ENCODE data around the gene SF3B3.
"Not testable (repeated sequence)": the region's sequence is repeated elsewhere in the genome, so short reads cannot be mapped to it uniquely, and the experiment has no call there.

SF3B3 gene

GRCh38 chr16:70512456-70512855 lies 11.2 kb upstream of the SF3B3 start:
- no peak for DNase-seq

DNA sequence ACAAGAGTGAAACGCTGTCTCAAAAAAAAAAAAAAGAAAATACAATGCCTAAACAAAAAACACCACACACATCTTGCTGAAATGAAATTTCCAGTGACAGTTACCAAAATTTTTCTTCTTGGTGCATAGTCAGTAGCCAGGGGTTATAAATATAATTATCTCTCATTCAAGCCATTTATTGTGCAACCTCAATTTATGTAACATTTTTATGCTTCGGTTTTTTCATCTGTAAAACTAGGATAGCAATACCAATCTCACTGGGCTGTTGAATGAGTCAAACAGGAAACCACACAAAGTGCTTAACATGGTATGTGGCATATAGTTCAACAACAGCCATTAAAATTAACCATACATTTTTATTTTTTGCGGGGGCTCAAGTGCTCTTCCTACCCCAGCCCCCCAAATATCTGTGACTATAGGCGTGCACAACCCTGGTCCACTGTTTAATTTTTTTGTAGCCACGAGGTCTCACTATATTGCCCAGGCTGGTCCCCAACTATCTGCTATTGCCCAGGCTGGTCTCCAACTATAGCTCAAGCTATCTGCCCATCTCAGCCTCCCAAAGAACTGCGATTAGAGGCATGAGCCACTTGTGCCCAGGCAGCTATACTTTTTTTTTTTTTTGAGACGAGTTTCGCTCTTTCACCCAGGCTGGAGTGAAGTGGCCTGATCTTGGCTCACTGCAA lies 2.9 kb upstream of the SF3B3 start:
- no peak for DNase-seq

- DNase-seq = no peak
These were observed 1.2 kb upstream of the SF3B3 start for GRCh38 chr16:70522216-70523075.

DNA sequence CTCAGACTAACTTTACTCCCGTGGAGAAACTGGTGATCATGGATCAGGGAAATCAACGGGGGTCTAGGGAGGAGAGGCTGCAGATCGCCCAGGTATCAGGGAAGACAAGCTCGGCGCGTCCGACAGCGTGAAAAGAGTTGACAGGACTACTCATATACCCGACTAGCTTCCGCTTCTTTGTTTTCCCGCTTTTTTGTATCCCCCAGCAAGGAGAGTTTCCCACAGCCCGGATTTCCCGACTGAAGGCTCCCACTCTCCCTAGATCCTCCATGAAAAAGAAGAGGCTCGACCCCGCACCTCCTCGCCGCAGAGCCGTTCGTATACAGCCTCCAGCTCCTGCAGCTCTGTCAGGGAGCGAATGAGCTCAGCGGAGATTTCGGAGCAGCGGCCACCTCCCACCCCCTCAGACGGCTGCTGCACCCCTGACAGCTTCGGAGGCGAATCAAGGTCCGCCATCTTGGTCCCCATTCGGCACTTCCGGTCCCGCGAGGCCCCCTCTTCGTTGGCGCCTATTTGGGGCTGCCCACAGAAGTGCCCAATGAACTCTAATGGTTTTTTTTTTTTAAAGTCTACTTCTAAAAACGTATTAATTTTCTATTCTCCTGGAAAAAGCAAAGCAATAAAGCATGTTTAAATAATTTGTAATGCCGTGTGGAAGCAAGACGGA lies 407 bp upstream of the SF3B3 start, which contains the start of gene COG4:
TSS of gene COG4 (minus strand) at position 479 of the 667 bp plus-strand sequence. CDS start at position 468, 11 bp downstream.
- DNase-seq = peak; percentile 93

- not testable (repeated sequence) for DNase-seq
These were observed 796 bp downstream of the SF3B3 start for GRCh38 chr16:70524399-70524825.

DNA sequence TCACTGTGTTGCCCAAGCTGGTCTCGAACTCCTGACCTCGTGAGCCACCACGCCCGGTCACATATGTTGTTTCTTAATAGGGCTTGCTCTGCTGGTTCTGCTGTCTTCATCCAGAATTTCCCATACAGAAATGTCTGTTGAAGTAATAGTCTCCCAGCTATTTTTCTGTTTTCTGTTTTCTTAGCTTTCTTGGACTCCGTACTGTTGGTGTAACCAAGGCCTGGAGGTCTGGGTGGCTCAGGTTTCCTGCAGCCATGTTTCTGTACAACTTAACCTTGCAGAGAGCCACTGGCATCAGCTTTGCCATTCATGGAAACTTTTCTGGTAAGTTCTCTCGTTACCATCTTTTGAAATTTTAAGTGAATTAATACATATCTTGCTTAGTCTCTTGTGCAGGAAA lies 2.8 kb downstream of the SF3B3 start:
- no peak for DNase-seq

DNA sequence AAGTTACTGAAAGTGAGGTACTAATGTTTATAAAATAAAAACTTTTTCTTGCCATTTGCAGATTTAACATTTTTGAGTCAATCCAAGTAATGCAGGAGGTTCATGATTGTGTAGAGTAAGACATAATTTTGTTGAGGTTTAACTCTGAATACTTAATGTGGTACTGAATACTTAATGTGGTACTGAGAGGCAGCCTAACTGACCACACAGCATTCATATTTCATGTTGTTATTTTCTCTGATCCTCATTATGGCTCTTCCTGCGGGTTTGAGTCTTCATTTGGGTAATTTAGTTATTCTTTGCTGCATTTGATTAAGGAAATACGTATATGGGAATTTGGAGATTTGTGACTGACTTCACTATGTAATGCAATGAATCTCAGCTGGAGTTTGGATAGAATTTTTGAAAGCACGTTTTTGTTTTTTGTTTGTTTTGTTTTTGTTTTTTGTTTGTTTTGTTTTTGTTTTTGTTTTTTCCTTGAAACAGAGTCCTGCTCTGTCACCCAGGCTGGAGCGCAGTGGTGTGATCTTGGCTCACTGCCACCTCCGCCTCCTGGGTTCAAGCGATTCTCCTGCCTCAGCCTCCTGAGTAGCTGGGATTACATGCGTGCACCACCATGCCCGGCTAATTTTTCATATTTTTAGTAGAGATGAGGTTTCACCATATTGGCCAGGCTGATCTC lies 3.8 kb downstream of the SF3B3 start:
- DNase-seq = no peak

DNA sequence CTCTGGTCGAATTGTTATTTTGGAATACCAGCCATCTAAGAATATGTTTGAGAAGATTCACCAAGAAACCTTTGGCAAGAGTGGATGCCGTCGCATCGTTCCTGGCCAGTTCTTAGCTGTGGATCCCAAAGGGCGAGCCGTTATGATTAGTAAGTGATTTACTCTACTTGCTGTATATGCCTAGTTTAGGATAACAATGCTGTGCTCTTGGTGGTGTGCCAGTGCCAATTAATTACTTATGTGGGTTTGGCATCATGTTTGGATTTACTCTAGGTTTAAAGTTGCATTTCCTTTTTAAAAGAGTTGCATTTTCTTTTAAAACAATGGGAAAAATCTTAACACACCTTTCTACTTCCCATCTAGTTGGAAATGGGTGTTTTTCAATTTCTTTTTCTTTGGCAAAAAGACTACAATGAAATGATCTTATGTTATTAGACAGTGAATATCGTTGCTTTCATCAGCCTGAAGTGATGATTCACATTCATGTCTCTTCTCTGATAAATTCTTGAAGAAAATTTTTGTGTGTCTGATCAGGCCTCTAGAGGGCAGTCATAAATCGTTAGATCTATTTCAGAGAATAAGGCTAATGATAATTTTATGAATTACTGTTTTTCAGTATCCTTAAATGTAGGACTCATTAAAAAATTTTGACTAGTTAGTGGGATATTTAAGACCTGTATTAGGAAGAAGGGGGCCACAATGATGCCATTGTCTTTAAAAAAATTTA lies 5.6 kb downstream of the SF3B3 start:
- no peak for DNase-seq

DNA sequence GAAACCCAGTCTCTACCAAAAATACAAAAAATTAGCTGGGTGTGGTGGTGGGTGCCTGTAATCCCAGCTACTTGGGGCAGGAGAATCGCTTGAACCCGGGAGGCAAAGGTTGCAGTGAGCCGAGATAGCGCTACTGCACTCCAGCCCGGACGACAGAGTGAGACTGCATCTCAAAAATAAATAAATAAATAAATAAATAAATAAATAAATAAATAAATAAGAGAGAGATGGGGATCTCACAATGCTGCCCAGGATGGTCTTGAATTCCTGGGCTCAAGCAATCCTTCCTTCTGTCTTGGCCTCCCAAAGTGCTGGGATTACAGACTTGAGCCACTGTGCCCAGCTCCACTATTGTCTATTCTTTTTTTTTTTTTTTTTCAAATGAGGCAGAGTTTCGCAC lies 6.3 kb downstream of the SF3B3 start:
- not testable (repeated sequence) for DNase-seq

GRCh38 chr16:70534971-70535370 lies 11.4 kb downstream of the SF3B3 start:
- DNase-seq = no peak

GRCh38 chr16:70540994-70541393 lies 17.4 kb downstream of the SF3B3 start:
- DNase-seq = no peak

GRCh38 chr16:70544548-70544947 lies 20.9 kb downstream of the SF3B3 start:
- no peak for DNase-seq

- DNase-seq = no peak
These were observed 25.3 kb downstream of the SF3B3 start for GRCh38 chr16:70548936-70549335.

- DNase-seq = no peak
These were observed 26.5 kb downstream of the SF3B3 start for GRCh38 chr16:70550082-70550481.

DNA sequence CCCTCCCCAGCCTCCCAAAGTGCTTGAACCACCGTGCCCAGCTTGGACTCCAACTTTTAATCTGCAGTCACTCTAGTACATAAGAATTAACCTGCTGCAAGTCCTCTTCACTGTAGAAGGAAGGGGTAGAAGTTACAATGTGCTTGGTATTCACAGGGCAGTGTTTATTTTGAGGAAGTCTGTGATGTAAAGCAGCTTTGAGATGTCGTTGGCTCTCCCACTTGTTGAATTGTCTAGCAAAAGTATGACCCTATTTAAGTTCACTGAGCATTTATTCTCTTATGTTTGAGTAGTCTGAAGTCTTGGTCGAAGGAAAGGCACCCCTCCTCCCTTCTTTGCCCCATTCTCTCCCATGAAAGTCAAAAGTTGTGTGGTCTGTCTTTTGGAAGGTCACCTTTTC lies 28.2 kb downstream of the SF3B3 start:
- DNase-seq = no peak

DNA sequence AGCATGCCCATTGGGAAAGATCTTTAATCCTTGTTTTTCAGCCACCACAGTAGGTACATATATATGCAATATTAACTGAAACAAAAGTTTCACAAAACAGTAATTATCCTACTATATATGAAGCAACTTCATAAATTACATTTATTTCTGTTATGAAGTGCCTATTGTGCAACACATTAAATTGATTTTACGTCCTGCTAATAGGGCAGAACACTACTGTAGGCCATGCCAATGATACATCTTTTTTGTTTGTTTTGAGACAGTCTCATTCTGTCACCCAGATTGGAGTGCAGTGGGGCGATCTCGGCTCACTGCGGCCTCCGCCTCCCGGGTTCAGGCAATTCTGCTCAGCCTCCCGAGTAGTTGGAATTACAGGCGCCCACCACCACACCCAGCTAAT lies 29.1 kb downstream of the SF3B3 start:
- DNase-seq = no peak

DNA sequence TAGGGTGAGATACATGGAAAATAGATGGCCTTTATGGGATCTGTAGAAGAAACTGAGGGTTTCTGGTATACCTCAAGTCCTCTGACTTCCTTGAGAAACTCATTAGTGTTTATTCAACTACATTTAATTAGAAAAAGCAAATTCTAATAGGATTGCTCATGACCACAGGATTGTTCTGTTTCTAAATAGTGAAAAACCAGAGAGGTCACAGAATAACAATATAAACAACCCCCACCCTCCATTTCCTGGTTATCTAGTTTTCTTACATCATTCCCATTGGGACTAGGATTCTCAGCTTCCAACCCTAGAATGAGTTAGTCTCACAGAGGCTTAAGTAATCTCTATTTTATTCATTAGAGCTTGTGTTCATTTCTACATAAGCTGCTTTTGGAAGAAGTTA lies 30.0 kb downstream of the SF3B3 start:
- DNase-seq = no peak

- DNase-seq = no peak
These were observed 32.4 kb downstream of the SF3B3 start for GRCh38 chr16:70556063-70556462.

DNA sequence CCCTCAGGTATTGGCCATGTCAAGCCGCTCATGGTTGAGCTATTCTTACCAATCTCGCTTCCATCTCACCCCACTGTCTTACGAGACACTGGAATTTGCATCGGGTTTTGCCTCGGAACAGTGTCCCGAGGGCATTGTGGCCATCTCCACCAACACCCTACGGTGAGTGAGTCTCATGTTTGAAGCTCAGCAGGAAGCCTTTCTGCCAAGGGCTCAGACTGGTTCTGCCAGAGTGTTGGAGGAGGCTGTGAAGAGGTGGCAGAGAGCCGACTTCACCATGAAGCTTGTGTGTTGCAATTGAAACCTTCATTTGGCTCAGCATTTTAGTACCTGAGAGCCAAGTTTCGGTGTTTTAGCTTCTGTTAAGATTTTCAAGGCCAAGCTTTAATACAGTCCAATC lies 38.0 kb downstream of the SF3B3 start:
- DNase-seq = no peak

DNA sequence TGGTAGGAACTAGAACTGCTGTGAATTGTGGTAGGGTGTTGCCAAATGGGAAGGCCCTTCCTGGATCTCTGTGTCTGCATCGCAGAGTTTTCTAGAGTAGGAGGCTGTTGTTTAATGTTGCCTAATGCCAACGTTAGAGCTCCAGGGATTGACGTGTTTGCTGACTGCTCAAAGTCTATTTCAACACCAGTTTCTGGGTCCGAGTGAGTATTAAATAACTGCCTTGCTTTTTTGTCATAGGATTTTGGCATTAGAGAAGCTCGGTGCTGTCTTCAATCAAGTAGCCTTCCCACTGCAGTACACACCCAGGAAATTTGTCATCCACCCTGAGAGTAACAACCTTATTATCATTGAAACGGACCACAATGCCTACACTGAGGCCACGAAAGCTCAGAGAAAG lies 40.0 kb downstream of the SF3B3 start:
- no peak for DNase-seq

DNA sequence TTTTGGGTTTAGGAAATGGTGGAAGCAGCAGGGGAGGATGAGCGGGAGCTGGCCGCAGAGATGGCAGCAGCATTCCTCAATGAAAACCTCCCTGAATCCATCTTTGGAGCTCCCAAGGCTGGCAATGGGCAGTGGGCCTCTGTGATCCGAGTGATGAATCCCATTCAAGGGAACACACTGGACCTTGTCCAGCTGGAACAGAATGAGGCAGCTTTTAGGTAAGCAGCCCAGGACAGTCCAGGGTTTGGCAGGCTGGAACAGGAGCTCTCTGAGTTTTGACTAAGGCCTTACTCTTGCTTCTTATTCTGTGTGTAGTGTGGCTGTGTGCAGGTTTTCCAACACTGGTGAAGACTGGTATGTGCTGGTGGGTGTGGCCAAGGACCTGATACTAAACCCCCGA lies 41.4 kb downstream of the SF3B3 start:
- no peak for DNase-seq

DNA sequence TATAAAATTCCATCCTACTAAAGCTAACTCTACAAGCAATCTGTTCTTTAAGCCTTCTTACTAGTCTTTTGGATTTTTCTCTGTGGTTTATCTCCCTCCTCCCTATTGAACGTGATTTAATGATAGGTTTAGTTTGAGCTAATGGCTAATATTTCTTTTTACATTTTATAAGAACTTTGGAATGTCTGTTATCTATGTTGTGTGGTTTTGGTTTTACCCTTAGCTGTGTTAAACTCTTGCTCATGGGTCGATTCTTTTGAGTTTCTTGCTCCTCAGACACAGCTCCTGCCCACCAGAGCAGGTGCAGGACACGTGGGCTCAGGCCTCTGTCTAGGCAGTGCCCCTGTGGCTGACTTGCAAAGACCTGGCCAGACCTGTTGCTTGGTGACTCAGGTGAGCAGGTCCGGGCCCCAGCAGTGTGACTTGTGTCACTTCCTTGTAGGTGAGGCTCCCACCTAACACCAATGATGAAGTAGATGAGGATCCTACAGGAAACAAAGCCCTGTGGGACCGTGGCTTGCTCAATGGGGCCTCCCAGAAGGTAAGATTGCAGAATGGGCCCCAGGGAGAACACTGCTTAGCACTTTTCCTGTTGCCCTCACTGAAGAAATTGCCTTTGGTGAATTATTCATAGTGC lies 45.1 kb downstream of the SF3B3 start:
- DNase-seq = no peak
